GM12878 (cell line): ENCODE data around the gene FOLH1.
"Not testable (repeated sequence)": the region's sequence is repeated elsewhere in the genome, so short reads cannot be mapped to it uniquely, and the experiment has no call there.

ENCODE experiments used
- GABPA ChIP-seq: IDR thresholded peaks from 2 replicates; pipeline ENCODE4 v1.6.1; 2014; ENCODE audit warnings: antibody characterized with exemption, low read depth, mild to moderate bottlenecking, inconsistent platforms
- RCOR1 ChIP-seq: conservative IDR thresholded peaks from 2 replicates; pipeline ENCODE4 v1.6.1; 2012; ENCODE audit warnings: low read depth, low read length, improper control_type of control experiment
- ZNF274 ChIP-seq: IDR thresholded peaks from one replicate; pipeline ENCODE4 v1.8.0; 2011; ENCODE audit not compliant: insufficient read length, insufficient read depth
- TF ChIP-seq, protein P1 (sequence below): IDR thresholded peaks from 2 replicates; pipeline ENCODE4 v1.6.1; 2012; ENCODE audit warnings: low read depth, low read length, improper control_type of control experiment
- TF ChIP-seq, protein P2 (sequence below), 3 experiments: IDR thresholded peaks in 2 of 3; conservative IDR thresholded peaks in 1 of 3; 2 replicates each; pipeline ENCODE4 v1.5.1; 2011; ENCODE audit warnings: low read depth in 3 of 3, low read length in 3 of 3, mild to moderate bottlenecking in 3 of 3, control low read depth in 2 of 3, moderate library complexity in 2 of 3, inconsistent platforms in 1 of 3, mixed read lengths in 1 of 3; ENCODE audit not compliant: control insufficient read depth in 2 of 3, insufficient read depth in 1 of 3; ENCODE audit errors: extremely low read depth in 1 of 3

DNA sequence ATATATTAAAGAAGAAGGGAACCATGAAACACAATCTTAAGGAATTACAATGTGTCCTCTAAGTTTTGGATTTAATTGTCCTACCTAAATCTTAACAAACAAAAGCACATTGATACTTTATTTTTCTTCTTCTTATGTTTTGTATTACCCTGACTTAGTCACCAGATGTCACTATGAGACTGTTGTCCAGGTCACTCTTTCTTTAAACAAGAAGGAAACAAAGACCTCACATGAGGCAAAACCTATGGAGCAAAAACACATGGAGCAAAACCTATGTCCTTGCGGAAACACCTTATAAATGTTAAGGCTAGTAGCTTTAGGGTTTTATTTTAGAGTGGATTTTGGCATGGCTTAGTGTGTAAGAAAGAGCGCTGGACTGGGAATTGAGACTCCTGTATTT lies 20.7 kb upstream of the FOLH1 start:
- TF ChIP-seq, protein P1, sequence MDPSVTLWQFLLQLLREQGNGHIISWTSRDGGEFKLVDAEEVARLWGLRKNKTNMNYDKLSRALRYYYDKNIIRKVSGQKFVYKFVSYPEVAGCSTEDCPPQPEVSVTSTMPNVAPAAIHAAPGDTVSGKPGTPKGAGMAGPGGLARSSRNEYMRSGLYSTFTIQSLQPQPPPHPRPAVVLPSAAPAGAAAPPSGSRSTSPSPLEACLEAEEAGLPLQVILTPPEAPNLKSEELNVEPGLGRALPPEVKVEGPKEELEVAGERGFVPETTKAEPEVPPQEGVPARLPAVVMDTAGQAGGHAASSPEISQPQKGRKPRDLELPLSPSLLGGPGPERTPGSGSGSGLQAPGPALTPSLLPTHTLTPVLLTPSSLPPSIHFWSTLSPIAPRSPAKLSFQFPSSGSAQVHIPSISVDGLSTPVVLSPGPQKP = not testable (repeated sequence)
- not testable (repeated sequence) for TF ChIP-seq RCOR1, GABPA, ZNF274
- TF ChIP-seq, protein P2, sequence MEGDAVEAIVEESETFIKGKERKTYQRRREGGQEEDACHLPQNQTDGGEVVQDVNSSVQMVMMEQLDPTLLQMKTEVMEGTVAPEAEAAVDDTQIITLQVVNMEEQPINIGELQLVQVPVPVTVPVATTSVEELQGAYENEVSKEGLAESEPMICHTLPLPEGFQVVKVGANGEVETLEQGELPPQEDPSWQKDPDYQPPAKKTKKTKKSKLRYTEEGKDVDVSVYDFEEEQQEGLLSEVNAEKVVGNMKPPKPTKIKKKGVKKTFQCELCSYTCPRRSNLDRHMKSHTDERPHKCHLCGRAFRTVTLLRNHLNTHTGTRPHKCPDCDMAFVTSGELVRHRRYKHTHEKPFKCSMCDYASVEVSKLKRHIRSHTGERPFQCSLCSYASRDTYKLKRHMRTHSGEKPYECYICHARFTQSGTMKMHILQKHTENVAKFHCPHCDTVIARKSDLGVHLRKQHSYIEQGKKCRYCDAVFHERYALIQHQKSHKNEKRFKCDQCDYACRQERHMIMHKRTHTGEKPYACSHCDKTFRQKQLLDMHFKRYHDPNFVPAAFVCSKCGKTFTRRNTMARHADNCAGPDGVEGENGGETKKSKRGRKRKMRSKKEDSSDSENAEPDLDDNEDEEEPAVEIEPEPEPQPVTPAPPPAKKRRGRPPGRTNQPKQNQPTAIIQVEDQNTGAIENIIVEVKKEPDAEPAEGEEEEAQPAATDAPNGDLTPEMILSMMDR (IDR thresholded peaks at IDR 0.05 in 2 of 3, conservative IDR thresholded peaks at IDR 0.05 in 1 of 3; ENCODE audit: control insufficient read depth in 2 of 3, extremely low read depth in 1 of 3, insufficient read depth in 1 of 3, low read depth in 3 of 3, low read length in 3 of 3) = not testable (repeated sequence)
